Stomach (tissue), 9 donors: ENCODE measurements around the gene LMBRD2. TPM values are rescaled to one million over a fixed set of nuclear protein-coding genes. Genes with fewer than 3 reads are reported as not detected.

Experiments
- DNase-seq, 2 donors: peaks; one replicate each; pipeline versions ENCODE4 v3.0.0 to v3.0.0-alpha.2; 2013 to 2019
- H3K27ac ChIP-seq, 5 donors: fragments of 200-600 bp in 4 of 5; sonication (generic) in 4 of 5; one replicate each; pipeline ENCODE4 v1.5.1; 2013 to 2019; ENCODE audit warnings: mild to moderate bottlenecking in 1 of 5, moderate library complexity in 1 of 5
- H3K27me3 ChIP-seq, 3 donors: fragments of 200-600 bp; sonication (generic); one replicate each; pipeline ENCODE4 v1.5.1; 2017 to 2019; ENCODE audit warnings: mixed run types in 1 of 3
- H3K36me3 ChIP-seq, 4 donors: fragments of 200-600 bp; sonication (generic); 1 replicate in 3 of 4; 2 replicates in 1 of 4; pipeline ENCODE4 v1.5.1; 2016 to 2019
- H3K4me1 ChIP-seq, 4 donors: fragments of 200-600 bp; sonication (generic); one replicate each; pipeline ENCODE4 v1.5.1; 2016 to 2019
- H3K4me3 ChIP-seq, 4 donors: fragments of 200-600 bp; sonication (generic) in 3 of 4; one replicate each; pipeline ENCODE4 v1.5.1; 2016 to 2019; ENCODE audit warnings: mild to moderate bottlenecking in 1 of 4
- H3K9me3 ChIP-seq, 4 donors: fragments of 200-600 bp; sonication (generic); one replicate each; pipeline ENCODE4 v1.5.1; 2016 to 2019
- EP300 ChIP-seq: sonication (generic); formaldehyde crosslinking; IDR thresholded peaks from one replicate; pipeline ENCODE4 v1.6.1; 2017; ENCODE audit warnings: antibody characterized with exemption
- POLR2A ChIP-seq, 4 donors: fragments of 450-650 bp; IDR thresholded peaks; one replicate each; pipeline ENCODE4 v1.6.1; 2016; ENCODE audit warnings: antibody characterized with exemption in 4 of 4, control low read depth in 2 of 4, mild to moderate bottlenecking in 1 of 4, moderate library complexity in 1 of 4
- POLR2AphosphoS5 ChIP-seq, 3 donors: sonication (generic); formaldehyde crosslinking; IDR thresholded peaks; one replicate each; pipeline ENCODE4 v1.6.1; 2016; ENCODE audit warnings: antibody characterized with exemption in 3 of 3
- WGBS, 5 donors: extraction: QIAGEN DNeasy Blood & Tissue Kit in 3 of 5; methylation state at CpG; one replicate each; pipeline versions ENCODE4 v1.1.5 to v1.1.7; 2013 to 2018; 5-methylcytosine and 5-hydroxymethylcytosine counted together
- intact Hi-C: fragments of 100-400 bp; cut with DNase I; formaldehyde crosslinking; loops from one replicate; pipeline ENCODE4 v1.15.1; 2023; ENCODE audit warnings: low total_unique reads
- polyA plus RNA-seq, 3 donors: library from polyadenylated mRNA; stranded (reverse); fragments of 200-250 nt; gene quantifications; one replicate each; pipeline ENCODE4 v1.2.3, GENCODE V29; 2013
- total RNA-seq, 5 donors: library from RNA; depleted of rRNA; stranded (reverse); fragments of >200 nt; gene quantifications; one replicate each; pipeline versions ENCODE4 v1.1.0 to v1.2.3, GENCODE V29; 2014 to 2016
- TF ChIP-seq, protein P1 (sequence below), 7 experiments: fragments of 450-650 bp in 4 of 7; fragments of 200-600 bp in 3 of 7; sonication (generic) in 3 of 7; IDR thresholded peaks; one replicate each; pipeline ENCODE4 v1.5.1; 2016 to 2019; ENCODE audit warnings: antibody characterized with exemption in 7 of 7, control low read depth in 2 of 7, mild to moderate bottlenecking in 1 of 7
- donor health status: healthy with polysubstance abuse.
- donor health status: Bipolar disorder and iron deficiency.
- donor health status: healthy.

The LMBRD2 gene
- total and polyA plus RNA-seq, 8 donors, result 0.58 to 122 (median 4.9) TPM

DNA sequence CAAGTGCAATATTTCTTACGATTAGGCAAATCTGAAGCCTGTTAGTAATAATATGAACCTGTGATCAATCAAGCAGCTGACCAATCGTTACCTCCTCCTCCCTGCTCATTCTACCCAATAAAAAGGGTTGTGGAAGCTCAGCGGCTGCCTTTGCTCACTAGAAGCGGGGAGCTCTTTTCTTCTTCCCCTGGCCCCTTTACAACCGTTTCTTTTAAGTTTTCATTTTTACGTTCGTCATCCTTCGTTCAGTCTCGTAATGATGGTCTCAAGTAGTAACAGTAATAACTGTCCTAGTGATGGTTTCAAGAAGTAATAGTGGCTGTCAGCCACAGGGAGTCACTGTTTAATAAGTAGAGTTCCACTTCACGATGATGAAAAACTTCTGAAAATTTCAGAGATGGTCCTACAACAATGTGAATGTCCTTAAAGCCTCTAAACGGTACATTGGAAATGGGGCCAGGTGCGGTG is 91.2 kb downstream of the LMBRD2 start:
- H3K9me3 ChIP-seq, result peaks cover 0 to 5% (median 0%) of the 10 kb centered on the region in 4 donors
- TF ChIP-seq POLR2AphosphoS5 (IDR thresholded peaks at IDR 0.05) (no peak), EP300 (no peak), POLR2A (IDR thresholded peaks at IDR 0.05) (no peak)
- TF ChIP-seq, protein P1, sequence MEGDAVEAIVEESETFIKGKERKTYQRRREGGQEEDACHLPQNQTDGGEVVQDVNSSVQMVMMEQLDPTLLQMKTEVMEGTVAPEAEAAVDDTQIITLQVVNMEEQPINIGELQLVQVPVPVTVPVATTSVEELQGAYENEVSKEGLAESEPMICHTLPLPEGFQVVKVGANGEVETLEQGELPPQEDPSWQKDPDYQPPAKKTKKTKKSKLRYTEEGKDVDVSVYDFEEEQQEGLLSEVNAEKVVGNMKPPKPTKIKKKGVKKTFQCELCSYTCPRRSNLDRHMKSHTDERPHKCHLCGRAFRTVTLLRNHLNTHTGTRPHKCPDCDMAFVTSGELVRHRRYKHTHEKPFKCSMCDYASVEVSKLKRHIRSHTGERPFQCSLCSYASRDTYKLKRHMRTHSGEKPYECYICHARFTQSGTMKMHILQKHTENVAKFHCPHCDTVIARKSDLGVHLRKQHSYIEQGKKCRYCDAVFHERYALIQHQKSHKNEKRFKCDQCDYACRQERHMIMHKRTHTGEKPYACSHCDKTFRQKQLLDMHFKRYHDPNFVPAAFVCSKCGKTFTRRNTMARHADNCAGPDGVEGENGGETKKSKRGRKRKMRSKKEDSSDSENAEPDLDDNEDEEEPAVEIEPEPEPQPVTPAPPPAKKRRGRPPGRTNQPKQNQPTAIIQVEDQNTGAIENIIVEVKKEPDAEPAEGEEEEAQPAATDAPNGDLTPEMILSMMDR (IDR thresholded peaks at IDR 0.05), result no peak
- no peak overlapping the region for H3K4me3 ChIP-seq
- H3K36me3 ChIP-seq, result no peaks in the 10 kb centered on the region
- 62 to 82% (median 80%) methylated on average over 12 of the region's 12 CpGs for WGBS, 5 donors
- peaks cover 0 to 8% (median 0%) of the 10 kb centered on the region in 3 donors for H3K27me3 ChIP-seq
- no peak for DNase-seq
- H3K27ac ChIP-seq, result no peak overlapping the region
- H3K4me1 ChIP-seq, result no peaks in the 10 kb centered on the region
- intact Hi-C loops, result no loop called here

DNA sequence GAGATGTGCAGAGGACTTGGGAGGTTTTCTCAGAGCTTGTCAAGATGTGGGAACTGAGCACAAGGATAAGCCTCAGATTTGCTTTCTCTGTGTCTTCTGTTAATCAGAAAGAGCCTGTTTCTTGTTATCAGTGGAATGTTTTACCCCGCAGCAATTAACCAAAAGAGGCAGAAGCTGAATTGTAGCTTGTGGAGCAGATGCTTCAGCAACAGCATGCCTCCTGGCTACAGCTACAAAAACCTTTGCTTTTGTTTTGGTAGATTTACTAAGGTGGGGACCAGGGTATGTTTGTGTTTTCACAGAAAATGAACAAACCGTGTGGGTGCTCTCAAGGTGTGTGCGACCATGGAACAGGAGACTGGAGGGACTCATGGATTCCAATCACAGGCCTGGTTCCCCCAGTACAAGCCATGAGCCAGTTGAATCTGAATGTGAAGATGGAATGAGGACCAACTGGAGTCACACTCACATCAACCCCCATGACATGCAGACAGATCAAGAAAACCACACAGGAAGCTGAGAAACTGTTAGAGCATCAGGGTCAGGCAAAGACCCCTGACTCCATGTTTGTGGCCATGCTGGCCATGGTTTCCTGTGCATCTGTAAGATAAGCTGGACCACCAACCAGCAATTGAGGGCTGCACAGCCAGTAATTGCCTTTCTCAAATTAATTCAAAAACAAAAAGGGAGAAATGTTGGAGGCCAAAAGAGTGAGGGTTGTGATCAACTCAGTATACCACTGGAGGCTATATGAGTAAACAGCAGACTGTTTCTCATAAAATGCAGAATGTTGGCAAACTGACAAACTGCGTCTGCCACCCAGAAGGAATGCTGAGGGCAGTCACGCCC is 91.9 kb downstream of the LMBRD2 start:
- H3K27ac ChIP-seq, result no peak overlapping the region
- no peaks in the 10 kb centered on the region for H3K36me3 ChIP-seq
- intact Hi-C loops, result no loop called here
- no peaks in the 10 kb centered on the region for H3K4me1 ChIP-seq
- WGBS, 5 donors, result 49 to 58% (median 52%) methylated on average over 5 of the region's 5 CpGs
- TF ChIP-seq, protein P1 (IDR thresholded peaks at IDR 0.05), result no peak
- TF ChIP-seq POLR2A (IDR thresholded peaks at IDR 0.05) (no peak), POLR2AphosphoS5 (IDR thresholded peaks at IDR 0.05) (no peak), EP300 (no peak)
- H3K4me3 ChIP-seq, result no peak overlapping the region
- H3K9me3 ChIP-seq, result peaks cover 0 to 5% (median 0%) of the 10 kb centered on the region in 4 donors
- no peak for DNase-seq
- H3K27me3 ChIP-seq, result peaks cover 0 to 2% (median 0%) of the 10 kb centered on the region in 3 donors

DNA sequence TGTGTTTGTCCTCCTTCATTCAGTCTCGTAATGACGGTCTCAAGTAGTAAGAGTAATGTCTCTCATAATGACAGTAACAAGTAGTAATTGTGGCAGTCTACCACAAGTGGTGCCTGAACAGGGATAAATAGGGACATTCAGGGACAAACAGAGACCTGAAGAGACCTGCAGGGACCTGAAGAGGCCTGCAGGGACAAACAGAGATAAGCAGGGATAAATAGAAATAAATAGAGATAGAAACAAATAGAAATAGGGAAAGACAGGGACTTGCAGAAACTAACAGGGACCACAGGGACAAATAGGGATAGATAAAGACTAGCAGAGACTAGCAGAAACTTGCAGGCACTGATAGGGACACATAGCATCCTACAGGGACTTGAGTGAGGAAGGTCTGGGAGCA is 92.9 kb downstream of the LMBRD2 start:
- no peaks in the 10 kb centered on the region for H3K27me3 ChIP-seq
- WGBS, 5 donors, result 75 to 84% (median 77%) methylated on average over 2 of the region's 2 CpGs
- no peaks in the 10 kb centered on the region for H3K36me3 ChIP-seq
- no peak overlapping the region for H3K4me3 ChIP-seq
- TF ChIP-seq POLR2A (IDR thresholded peaks at IDR 0.05) (no peak), POLR2AphosphoS5 (IDR thresholded peaks at IDR 0.05) (no peak), EP300 (no peak)
- TF ChIP-seq, protein P1 (IDR thresholded peaks at IDR 0.05), result no peak
- DNase-seq, result no peak
- no peaks in the 10 kb centered on the region for H3K4me1 ChIP-seq
- no peak overlapping the region for H3K27ac ChIP-seq
- intact Hi-C loops, result no loop called here
- H3K9me3 ChIP-seq, result peaks cover 0 to 5% (median 0%) of the 10 kb centered on the region in 4 donors

DNA sequence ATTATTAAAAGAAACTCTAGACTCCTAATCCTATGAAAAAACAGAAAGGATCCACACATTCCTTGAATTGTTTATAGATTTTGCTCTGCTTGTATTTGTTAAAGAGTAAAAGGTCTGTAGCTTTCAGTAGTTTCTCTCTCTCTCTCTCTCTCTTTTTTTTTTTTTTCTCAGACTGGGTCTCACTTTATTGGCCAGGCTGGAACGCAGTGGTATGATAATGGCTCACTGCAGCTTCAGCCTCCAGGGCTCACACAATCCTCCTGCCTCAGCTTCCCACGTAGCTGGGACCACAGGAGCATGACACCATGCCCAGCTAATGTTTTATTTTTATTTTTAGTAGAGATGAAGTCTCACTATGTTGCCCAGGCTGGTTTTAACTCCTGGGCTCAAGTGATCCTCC is 94.3 kb downstream of the LMBRD2 start:
- intact Hi-C loops, result no loop called here
- WGBS, 5 donors, result 42 to 77% (median 69%) methylated on average over 2 of the region's 2 CpGs
- no peak for DNase-seq
- no peaks in the 10 kb centered on the region for H3K4me1 ChIP-seq
- H3K36me3 ChIP-seq, result no peaks in the 10 kb centered on the region
- TF ChIP-seq, protein P1 (IDR thresholded peaks at IDR 0.05), result no peak
- TF ChIP-seq POLR2AphosphoS5 (IDR thresholded peaks at IDR 0.05) (no peak), EP300 (no peak), POLR2A (IDR thresholded peaks at IDR 0.05) (no peak)
- H3K9me3 ChIP-seq, result no peaks in the 10 kb centered on the region
- no peak overlapping the region for H3K27ac ChIP-seq
- H3K27me3 ChIP-seq, result no peaks in the 10 kb centered on the region
- no peak overlapping the region for H3K4me3 ChIP-seq
